NCI-H524 treated with DMSO at 0.1 percent for 48 hours (cell line): ENCODE measurements around the gene KLHL12.
A peak's percentile ranks its signal among the peaks of the same experiment; 100 is the strongest.

ENCODE experiments used
- DNase-seq: peaks from one replicate; lab custom pipeline; 2025; lab: John Stamatoyannopoulos, UW

Gene KLHL12

GRCh38 chr1:202926581-202927491 lies at the start of gene KLHL12:
KLHL12 (minus strand) TSS chr1:202927234; CDS start chr1:202925162, 2,072 bp downstream.
- peak; percentile 81 for DNase-seq

GRCh38 chr1:202976633-202977032 lies 49.6 kb upstream of the KLHL12 start:
- no peak for DNase-seq

GRCh38 chr1:202974856-202975255 lies 47.8 kb upstream of the KLHL12 start:
- DNase-seq = no peak

DNA sequence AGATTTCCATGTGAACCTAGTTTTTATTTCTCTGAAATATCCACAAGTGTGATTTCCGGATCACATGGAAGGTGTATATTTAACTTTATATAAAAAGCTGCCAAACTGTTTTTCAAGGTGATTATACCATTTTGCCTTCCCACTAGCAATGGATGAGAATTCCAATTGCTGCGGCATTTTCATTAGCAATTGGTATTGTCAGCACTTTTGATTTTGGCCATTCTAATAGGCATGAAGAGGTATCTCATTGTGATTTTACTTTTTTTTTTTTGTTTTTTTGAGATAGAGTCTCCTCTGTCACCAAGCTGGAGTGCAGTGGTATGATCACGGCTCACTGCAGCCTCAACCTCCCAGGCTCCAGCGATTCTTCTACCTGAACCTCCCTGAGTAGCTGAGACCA lies 45.0 kb upstream of the KLHL12 start:
- no peak for DNase-seq

- DNase-seq = no peak
Measured at GRCh38 chr1:202968895-202969295, 41.9 kb upstream of the KLHL12 start.

- no peak for DNase-seq
Measured at GRCh38 chr1:202968351-202968750, 41.3 kb upstream of the KLHL12 start.

- DNase-seq = no peak
Measured at GRCh38 chr1:202967684-202968281, 40.7 kb upstream of the KLHL12 start.

DNA sequence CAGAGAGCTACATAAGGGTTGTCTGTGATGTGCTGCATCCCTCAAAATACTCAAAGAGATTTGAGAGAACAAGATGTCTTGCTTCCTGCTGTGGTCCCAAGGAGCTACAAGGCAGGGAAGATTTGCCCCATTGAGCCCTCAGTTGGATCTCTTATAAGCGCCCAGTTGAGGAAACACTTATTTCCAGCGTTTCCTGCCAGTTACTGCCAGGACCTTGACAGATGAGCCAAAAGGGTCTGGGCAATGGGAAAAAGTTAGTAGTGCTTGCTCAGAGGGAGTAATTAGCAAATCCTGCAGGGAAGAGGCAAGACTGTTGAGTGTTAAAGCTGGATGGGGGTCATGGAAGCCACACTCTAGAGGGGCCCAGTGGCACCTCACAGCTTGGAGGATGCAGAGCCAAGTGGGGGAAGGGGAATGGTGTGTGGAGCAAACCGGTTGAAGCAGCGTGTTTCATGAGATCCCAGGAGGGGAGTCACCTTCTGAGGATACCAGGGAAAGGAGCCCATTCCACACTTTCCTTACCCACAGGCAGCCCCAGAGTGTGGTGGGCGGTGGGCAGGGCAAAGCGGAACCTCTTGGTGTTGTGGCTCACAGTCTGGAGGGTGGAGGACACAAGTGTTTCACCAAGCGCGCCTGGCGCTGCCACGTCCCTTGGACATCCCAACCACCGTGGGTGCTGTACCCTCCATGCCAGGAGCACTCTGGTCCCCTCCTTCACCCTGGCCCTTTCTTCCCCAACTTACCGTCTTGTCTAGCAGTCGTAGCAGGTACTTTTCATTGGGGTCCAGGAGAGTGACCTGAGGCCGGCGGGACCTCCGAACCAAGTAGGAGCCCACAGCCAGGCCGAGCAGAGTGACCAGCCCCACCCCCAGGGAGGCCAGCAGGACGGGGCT lies 39.2 kb upstream of the KLHL12 start:
- DNase-seq = no peak

- no peak for DNase-seq
Measured at GRCh38 chr1:202965422-202965821, 38.4 kb upstream of the KLHL12 start.

GRCh38 chr1:202964791-202965410 lies 37.9 kb upstream of the KLHL12 start:
- no peak for DNase-seq

DNA sequence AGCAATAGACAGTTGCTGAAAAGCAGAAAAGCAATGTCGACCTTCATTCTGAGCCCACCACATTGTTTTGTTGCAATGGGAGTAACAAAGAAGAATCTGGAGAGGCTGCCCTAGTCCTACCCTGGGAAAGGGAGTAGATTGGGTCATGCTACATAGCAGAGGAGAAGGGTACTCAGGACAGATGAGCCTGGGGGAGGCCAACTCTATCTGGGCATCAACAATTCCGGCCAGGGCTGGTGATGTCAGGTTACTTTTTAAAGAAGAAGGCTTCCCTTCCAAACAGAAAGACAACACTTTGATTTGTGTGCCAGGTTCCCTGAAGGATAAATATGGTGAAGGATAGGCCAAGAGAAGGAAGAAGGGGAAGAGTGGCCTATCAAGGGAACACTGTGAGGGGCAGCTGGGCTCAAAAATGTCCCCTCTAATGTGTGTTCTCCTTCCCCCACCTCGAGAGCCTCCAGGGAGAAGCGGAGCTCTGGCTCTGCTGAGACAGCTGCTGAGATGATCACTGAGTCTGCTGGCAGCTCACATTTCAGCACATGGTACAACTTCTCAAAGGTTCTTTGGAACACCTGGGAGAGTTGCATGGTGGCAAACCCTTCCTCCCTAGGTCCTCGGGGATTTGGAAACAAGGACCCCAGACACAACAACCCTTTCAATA lies 34.3 kb upstream of the KLHL12 start:
- DNase-seq = no peak

- no peak for DNase-seq
Measured at GRCh38 chr1:202959276-202959620, 32.2 kb upstream of the KLHL12 start.

DNA sequence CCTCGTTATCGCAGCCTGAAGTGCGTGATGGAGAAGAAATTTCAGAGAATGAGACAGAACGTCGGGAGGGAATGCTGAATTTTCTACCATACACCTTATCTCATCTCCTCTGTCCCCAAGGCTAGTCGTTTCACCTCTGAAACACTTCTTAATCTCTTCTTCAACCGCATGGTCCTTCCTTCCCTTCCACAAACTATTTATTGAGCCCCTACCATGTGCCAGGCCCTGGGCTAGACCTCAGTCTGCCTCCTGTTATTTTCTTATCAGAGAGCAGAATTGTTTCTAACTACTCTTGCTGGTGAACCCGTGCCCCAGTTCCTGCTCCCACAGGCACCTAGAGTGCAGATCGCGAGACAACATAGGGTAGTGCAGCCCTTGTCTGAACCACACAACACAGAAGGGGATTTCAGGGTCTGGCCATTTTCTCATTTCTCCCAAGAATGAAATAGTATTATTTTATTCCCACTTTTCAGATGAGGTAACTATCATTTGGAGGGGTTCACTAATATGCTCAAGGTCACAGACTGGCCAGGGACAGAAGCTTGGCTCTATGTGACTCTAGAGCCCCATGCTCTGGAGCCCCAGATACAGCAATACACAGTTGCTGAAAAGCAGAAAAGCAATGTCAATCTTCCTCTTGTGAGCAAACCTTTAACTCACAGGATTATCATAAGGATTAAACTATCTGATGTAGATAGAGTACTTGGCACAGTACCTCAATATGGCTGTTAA lies 31.7 kb upstream of the KLHL12 start:
- no peak for DNase-seq

DNA sequence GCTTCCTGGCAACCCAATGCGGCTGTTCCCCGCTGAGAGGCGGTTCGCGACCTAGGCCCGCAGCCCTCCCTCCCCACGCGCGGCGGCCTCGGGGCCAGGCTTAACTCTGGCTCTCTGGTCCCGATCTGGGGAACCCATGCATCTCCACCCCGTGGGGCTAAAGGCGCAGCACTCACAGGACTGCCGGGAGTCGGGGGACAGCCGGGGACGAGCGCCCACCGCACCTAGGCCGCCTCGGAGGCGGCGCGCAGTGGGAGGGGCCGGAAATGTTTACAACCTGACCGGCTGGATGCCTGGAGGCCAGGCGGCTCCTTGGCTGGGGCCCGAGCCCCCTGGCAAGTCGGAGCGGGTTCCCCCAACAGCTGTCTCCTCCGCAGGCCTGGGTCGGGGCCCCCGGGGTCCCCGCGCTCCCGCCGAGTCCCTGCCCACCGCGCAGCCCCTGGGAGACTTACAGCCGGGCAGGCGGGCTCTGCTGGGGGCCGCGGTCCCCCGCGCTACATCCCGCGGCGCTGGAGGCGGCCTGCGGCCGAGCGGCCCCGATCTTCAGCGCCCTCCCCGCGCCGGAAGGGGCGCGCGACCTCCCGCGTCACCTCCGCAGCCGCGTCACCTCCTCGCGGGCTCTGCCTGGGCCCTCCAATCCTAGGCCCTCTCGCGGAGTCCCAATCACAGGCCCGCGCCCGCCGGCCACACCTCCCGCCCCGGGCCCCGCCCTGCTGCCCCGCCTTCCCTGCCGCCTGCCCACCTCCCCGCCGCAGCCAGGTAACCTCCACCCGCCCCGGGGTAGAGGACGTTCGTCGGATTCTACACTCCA lies 30.9 kb upstream of the KLHL12 start, which contains the start of gene ADIPOR1:
Gene ADIPOR1, minus strand, starts transcription at position 580 of the 811 bp plus-strand sequence. CDS start 7,242 bp downstream, outside the sequence.
- no peak for DNase-seq

GRCh38 chr1:202956969-202957368 lies 29.9 kb upstream of the KLHL12 start:
- no peak for DNase-seq

- DNase-seq = no peak
Measured at GRCh38 chr1:202954057-202954745, 27.2 kb upstream of the KLHL12 start.

DNA sequence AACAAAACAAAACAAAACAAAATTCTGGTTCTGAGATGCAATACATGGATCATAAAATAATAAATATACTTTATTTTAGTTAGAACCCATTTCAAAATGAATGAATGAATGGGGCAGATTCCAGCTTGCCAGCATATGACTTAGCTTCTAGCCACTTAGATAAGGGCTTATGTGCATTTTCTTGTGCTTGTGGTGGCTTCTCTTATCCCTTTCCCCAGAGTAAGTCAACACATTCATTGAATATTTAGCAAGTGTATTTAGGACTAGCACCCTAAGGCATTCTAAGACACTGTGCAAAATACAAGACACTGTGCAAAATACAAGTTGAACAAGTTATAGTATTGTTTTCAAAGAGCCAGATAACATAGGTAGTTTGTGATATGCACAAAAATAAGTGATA lies 26.4 kb upstream of the KLHL12 start:
- DNase-seq = no peak

- DNase-seq = no peak
Measured at GRCh38 chr1:202952818-202953217, 25.8 kb upstream of the KLHL12 start.

GRCh38 chr1:202952099-202952498 lies 25.1 kb upstream of the KLHL12 start:
- DNase-seq = no peak
